ENCODE results near the gene ZNF316.

The ZNF316 gene

GRCh38 chr7:6691103-6691502 is 54.0 kb downstream of the ZNF316 start:
- DNase-seq (ENCODE audit: low spot score) = no peak

GRCh38 chr7:6691609-6692106 is 54.5 kb downstream of the ZNF316 start:
- no peak for DNase-seq (ENCODE audit: low spot score)

- DNase-seq (ENCODE audit: low spot score) = no peak
Observed at GRCh38 chr7:6700793-6701192, 63.7 kb downstream of the ZNF316 start.

- no peak for DNase-seq (ENCODE audit: low spot score)
Observed at GRCh38 chr7:6701860-6702259, 64.7 kb downstream of the ZNF316 start.
